ENCODE data around the gene PLAAT4.

The PLAAT4 gene

DNA sequence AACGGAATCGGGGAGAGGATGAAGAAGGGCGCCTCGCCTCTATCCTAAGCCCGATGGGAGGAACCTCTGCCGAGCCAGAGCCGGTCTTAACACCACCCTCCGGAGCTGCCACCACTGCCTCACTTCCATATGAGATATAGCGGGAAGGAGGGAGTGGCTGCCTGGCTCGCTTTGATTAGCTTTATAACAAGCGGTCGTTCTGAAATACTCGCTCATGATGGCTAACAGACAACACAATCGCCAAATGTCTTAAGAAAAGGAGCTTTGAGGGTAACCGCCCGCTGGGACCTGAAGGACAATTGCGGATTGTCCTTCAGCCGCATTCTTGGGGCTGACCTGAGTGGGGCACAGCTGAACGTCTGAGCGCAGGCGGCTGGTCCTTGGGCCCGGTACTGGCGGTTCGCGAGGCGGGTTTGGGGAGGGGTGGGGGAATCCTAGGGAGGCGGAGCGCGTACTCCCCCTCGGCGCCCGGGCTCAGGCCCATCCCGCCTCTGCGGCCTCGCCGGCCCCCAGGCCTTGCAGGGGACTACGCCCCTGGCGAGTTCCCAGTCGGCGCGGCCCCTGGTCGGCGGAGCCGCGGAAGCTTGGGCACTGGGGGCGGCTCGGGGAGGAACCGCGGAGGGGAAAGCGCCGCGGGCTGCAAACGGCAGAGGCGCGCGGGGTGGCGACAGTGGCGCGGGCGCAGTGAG, 45.9 kb upstream of the PLAAT4 start, which contains the start of gene PLAAT5:
TSS of gene PLAAT5 (minus strand) at position 617 of the 689 bp plus-strand sequence. CDS start at position 484, 133 bp downstream.
- H3K36me3 ChIP-seq (ENCODE audit: insufficient read depth, low read length) = no peaks in the 10 kb centered on the region
- H3K9me3 ChIP-seq (ENCODE audit: insufficient read depth, low read length, severe bottlenecking) = no peaks in the 10 kb centered on the region
- no peaks in the 10 kb centered on the region for H3K79me2 ChIP-seq (ENCODE audit: insufficient read depth, low read length)
- ATAC-seq (ENCODE audit: insufficient read depth, low read depth) (no peak), DNase-seq (no peak)
- H3K4me1 ChIP-seq (ENCODE audit: insufficient read depth, low read length) = no peaks in the 10 kb centered on the region
- no peak within 1 kb of the TSS for H2AFZ ChIP-seq (ENCODE audit: low read depth, low read length)
- TF ChIP-seq EZH2 (IDR thresholded peaks at IDR 0.05; ENCODE audit: borderline replicate concordance, low read depth, low read length, severe bottlenecking) = no peak
- TF ChIP-seq, protein P1, sequence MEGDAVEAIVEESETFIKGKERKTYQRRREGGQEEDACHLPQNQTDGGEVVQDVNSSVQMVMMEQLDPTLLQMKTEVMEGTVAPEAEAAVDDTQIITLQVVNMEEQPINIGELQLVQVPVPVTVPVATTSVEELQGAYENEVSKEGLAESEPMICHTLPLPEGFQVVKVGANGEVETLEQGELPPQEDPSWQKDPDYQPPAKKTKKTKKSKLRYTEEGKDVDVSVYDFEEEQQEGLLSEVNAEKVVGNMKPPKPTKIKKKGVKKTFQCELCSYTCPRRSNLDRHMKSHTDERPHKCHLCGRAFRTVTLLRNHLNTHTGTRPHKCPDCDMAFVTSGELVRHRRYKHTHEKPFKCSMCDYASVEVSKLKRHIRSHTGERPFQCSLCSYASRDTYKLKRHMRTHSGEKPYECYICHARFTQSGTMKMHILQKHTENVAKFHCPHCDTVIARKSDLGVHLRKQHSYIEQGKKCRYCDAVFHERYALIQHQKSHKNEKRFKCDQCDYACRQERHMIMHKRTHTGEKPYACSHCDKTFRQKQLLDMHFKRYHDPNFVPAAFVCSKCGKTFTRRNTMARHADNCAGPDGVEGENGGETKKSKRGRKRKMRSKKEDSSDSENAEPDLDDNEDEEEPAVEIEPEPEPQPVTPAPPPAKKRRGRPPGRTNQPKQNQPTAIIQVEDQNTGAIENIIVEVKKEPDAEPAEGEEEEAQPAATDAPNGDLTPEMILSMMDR (IDR thresholded peaks at IDR 0.05; ENCODE audit: borderline replicate concordance, extremely low read depth, low read length, poor library complexity, severe bottlenecking) = no peak
- no peak within 1 kb of the TSS for H3K4me3 ChIP-seq (ENCODE audit: low read depth in 1 of 2, low read length in 2 of 2)
- H3K9ac ChIP-seq (ENCODE audit: low read depth, low read length) = no peak within 1 kb of the TSS
- peaks cover 37% of the 10 kb centered on the region for H3K27me3 ChIP-seq (ENCODE audit: insufficient read depth, low read length, poor library complexity)
- no peak within 1 kb of the TSS for H3K27ac ChIP-seq (ENCODE audit: low read length)
- no peaks in the 10 kb centered on the region for H4K20me1 ChIP-seq (ENCODE audit: insufficient read depth, low read length)
- H3K4me2 ChIP-seq (ENCODE audit: insufficient read depth, low read length) = no peak within 1 kb of the TSS

DNA sequence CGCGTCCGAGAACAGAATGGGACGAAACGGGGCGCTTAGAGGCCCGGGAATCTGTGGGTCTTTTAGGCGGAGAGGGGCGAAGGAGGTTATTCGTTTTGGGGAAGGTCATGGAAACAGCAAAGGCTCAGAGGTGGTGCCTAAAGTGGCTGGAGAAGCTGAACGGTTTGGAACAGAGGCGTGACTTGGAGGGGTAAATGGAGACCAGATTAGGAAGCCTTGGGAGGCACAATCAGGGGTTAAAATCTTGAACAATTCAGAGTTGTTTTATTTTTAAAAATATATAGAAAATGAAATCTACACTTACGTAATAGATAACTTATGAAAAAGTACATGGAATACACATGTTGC, 45.4 kb upstream of the PLAAT4 start:
- Histone ChIP-seq H3K4me3 (ENCODE audit: low read depth in 1 of 2, low read length in 2 of 2) (no peak overlapping the region), H3K27me3 (ENCODE audit: insufficient read depth, low read length, poor library complexity) (peaks cover 37% of the 10 kb centered on the region), H3K4me2 (ENCODE audit: insufficient read depth, low read length) (no peak overlapping the region), H2AFZ (ENCODE audit: low read depth, low read length) (no peak overlapping the region), H4K20me1 (ENCODE audit: insufficient read depth, low read length) (no peaks in the 10 kb centered on the region), H3K79me2 (ENCODE audit: insufficient read depth, low read length) (no peaks in the 10 kb centered on the region), H3K27ac (ENCODE audit: low read length) (no peak overlapping the region), H3K9ac (ENCODE audit: low read depth, low read length) (no peak overlapping the region), H3K9me3 (ENCODE audit: insufficient read depth, low read length, severe bottlenecking) (no peaks in the 10 kb centered on the region), H3K36me3 (ENCODE audit: insufficient read depth, low read length) (no peaks in the 10 kb centered on the region), H3K4me1 (ENCODE audit: insufficient read depth, low read length) (no peaks in the 10 kb centered on the region)
- ATAC-seq (ENCODE audit: insufficient read depth, low read depth) (no peak), DNase-seq (no peak)
- TF ChIP-seq EZH2 (IDR thresholded peaks at IDR 0.05; ENCODE audit: borderline replicate concordance, low read depth, low read length, severe bottlenecking) = no peak
- TF ChIP-seq, protein P1 (IDR thresholded peaks at IDR 0.05; ENCODE audit: borderline replicate concordance, extremely low read depth, low read length, poor library complexity, severe bottlenecking) = no peak

DNA sequence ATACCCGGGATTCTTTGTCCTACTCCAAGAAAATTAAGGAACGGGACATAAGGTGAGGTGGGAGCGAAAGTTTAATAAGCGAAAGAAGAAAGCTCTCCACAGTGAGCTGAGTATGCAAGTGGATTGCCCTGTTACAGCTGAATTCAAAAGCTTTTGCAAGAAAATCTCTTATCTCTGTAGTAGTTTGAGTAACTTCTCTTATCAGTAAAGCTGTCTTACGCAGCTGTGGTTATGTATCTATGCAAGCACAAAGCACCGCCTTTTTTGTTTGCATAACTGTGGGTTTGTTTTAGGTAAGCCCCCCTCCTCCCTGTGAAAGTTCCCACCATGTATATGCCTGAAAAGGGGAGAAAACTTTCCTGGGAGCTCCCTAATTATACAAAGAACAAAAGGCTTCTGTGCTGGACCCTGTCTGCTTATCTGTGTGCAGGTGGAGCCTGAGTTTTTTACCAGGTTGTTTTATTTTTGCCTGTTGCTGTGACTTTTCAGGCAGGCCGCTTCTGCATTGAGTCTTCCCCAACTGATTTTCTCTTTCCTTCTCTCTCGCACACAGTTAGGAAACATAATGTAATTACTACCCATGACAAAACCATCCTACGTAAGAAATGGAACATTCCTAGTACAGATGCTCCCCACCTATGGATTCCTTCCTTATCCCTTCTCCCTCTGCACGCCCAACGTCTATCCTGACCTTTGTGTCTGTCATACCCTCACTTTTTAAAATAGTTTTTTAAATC, 44.8 kb upstream of the PLAAT4 start:
- TF ChIP-seq, protein P1 (IDR thresholded peaks at IDR 0.05; ENCODE audit: borderline replicate concordance, extremely low read depth, low read length, poor library complexity, severe bottlenecking) = no peak
- TF ChIP-seq EZH2 (IDR thresholded peaks at IDR 0.05; ENCODE audit: borderline replicate concordance, low read depth, low read length, severe bottlenecking) = no peak
- Histone ChIP-seq H3K4me1 (ENCODE audit: insufficient read depth, low read length) (no peaks in the 10 kb centered on the region), H3K27ac (ENCODE audit: low read length) (no peak overlapping the region), H3K9me3 (ENCODE audit: insufficient read depth, low read length, severe bottlenecking) (no peaks in the 10 kb centered on the region), H3K79me2 (ENCODE audit: insufficient read depth, low read length) (no peaks in the 10 kb centered on the region), H3K36me3 (ENCODE audit: insufficient read depth, low read length) (no peaks in the 10 kb centered on the region), H3K9ac (ENCODE audit: low read depth, low read length) (no peak overlapping the region), H3K4me3 (ENCODE audit: low read depth in 1 of 2, low read length in 2 of 2) (no peak overlapping the region), H4K20me1 (ENCODE audit: insufficient read depth, low read length) (no peaks in the 10 kb centered on the region), H3K27me3 (ENCODE audit: insufficient read depth, low read length, poor library complexity) (peaks cover 37% of the 10 kb centered on the region), H2AFZ (ENCODE audit: low read depth, low read length) (no peak overlapping the region), H3K4me2 (ENCODE audit: insufficient read depth, low read length) (no peak overlapping the region)
- ATAC-seq (ENCODE audit: insufficient read depth, low read depth) = no peak
- DNase-seq = no peak
